OCI-LY3 (cell line): ENCODE results near the gene CAMTA1.

Experiments used
- H2AFZ ChIP-seq: fragments of 200-600, 300-600 bp; shearing (Covaris generic); 2 replicates; pipeline ENCODE4 v1.6.0; 2014; ENCODE audit warnings: antibody characterized with exemption, low read depth, low read length
- H3K27ac ChIP-seq: fragments of 200-600, 300-600 bp; sonication (generic); 2 replicates; pipeline ENCODE4 v1.5.1; 2014; ENCODE audit warnings: mild to moderate bottlenecking, low read length, moderate library complexity, mixed read lengths
- H3K27me3 ChIP-seq: fragments of 200-600, 300-600 bp; sonication (generic); 2 replicates; pipeline ENCODE4 v1.6.1; 2014; ENCODE audit warnings: low read depth, low read length, mixed read lengths
- H3K36me3 ChIP-seq: fragments of 200-600, 300-600 bp; sonication (generic); replicated peaks from 2 replicates; pipeline ENCODE3; 2014; ENCODE audit warnings: low read depth, low read length, mixed read lengths
- H3K4me1 ChIP-seq: fragments of 300-600, 200-600 bp; sonication (generic); 2 replicates; pipeline ENCODE4 v1.6.1; 2014; ENCODE audit warnings: low read length, mixed read lengths
- H3K4me2 ChIP-seq: fragments of 200-600, 300-600 bp; sonication (generic); 2 replicates; pipeline ENCODE4 v1.6.1; 2014; ENCODE audit warnings: low read length, mixed read lengths
- H3K4me3 ChIP-seq: fragments of 300-600, 200-600 bp; sonication (generic); 2 replicates; pipeline ENCODE4 v1.5.1; 2014; ENCODE audit warnings: antibody characterized with exemption, mild to moderate bottlenecking, low read length, moderate library complexity
- H3K79me2 ChIP-seq: fragments of 300-600, 200-600 bp; shearing (Covaris generic); 2 replicates; pipeline ENCODE4 v1.6.1; 2014; ENCODE audit warnings: mild to moderate bottlenecking, low read length, mixed read lengths
- H3K9ac ChIP-seq: fragments of 300-600, 200-600 bp; shearing (Covaris generic); 2 replicates; pipeline ENCODE4 v1.6.0; 2014; ENCODE audit warnings: mild to moderate bottlenecking, low read length, moderate library complexity
- H3K9me3 ChIP-seq: fragments of 200-600, 300-600 bp; shearing (Covaris generic); 2 replicates; pipeline ENCODE4 v1.6.1; 2014; ENCODE audit warnings: low read length, mixed read lengths; ENCODE audit not compliant: insufficient read depth
- H4K20me1 ChIP-seq: fragments of 200-600, 300-600 bp; sonication (generic); 2 replicates; pipeline ENCODE4 v1.6.1; 2016; ENCODE audit warnings: low read length, mixed read lengths; ENCODE audit not compliant: insufficient read depth
- CTCF ChIP-seq: fragments of 200-600, 300-600 bp; sonication (generic); IDR thresholded peaks from 2 replicates; pipeline ENCODE4 v1.5.1; 2014; ENCODE audit warnings: antibody characterized with exemption, low read length, low read depth
- EZH2phosphoT487 ChIP-seq: fragments of 200-600 bp; shearing (Covaris generic); IDR thresholded peaks from 2 replicates; pipeline ENCODE4 v1.6.1; 2018; ENCODE audit warnings: antibody characterized with exemption, mixed run types, low read depth

CAMTA1 gene

GRCh38 chr1:7373876-7374562 lies 588.8 kb downstream of the CAMTA1 start:
- Histone ChIP-seq H4K20me1 (no peaks in the 10 kb centered on the region), H3K4me2 (no peak overlapping the region), H3K79me2 (no peaks in the 10 kb centered on the region), H3K9ac (no peak overlapping the region), H3K27me3 (no peaks in the 10 kb centered on the region), H3K27ac (no peak overlapping the region), H3K4me3 (no peak overlapping the region), H2AFZ (no peak overlapping the region), H3K9me3 (no peaks in the 10 kb centered on the region), H3K4me1 (peaks cover 9% of the 10 kb centered on the region), H3K36me3 (no peaks in the 10 kb centered on the region)
- no peak for TF ChIP-seq CTCF
- TF ChIP-seq EZH2phosphoT487: no peak

- Histone ChIP-seq H3K27me3 (no peaks in the 10 kb centered on the region), H4K20me1 (no peaks in the 10 kb centered on the region), H3K79me2 (no peaks in the 10 kb centered on the region), H3K36me3 (no peaks in the 10 kb centered on the region), H3K4me2 (no peak overlapping the region), H2AFZ (no peak overlapping the region), H3K9ac (no peak overlapping the region), H3K4me3 (no peak overlapping the region), H3K4me1 (peaks cover 9% of the 10 kb centered on the region), H3K9me3 (no peaks in the 10 kb centered on the region), H3K27ac (no peak overlapping the region)
- no peak for TF ChIP-seq EZH2phosphoT487
- TF ChIP-seq CTCF: no peak
Measured at GRCh38 chr1:7374563-7375160, 589.4 kb downstream of the CAMTA1 start.

- Histone ChIP-seq H3K4me3 (no peak overlapping the region), H4K20me1 (no peaks in the 10 kb centered on the region), H3K79me2 (no peaks in the 10 kb centered on the region), H3K4me2 (no peak overlapping the region), H3K4me1 (peaks cover 9% of the 10 kb centered on the region), H3K27ac (no peak overlapping the region), H3K9me3 (no peaks in the 10 kb centered on the region), H3K27me3 (no peaks in the 10 kb centered on the region), H3K9ac (no peak overlapping the region), H2AFZ (no peak overlapping the region), H3K36me3 (no peaks in the 10 kb centered on the region)
- TF ChIP-seq CTCF (no peak), EZH2phosphoT487 (no peak)
Measured at GRCh38 chr1:7375329-7375728, 590.1 kb downstream of the CAMTA1 start.

- Histone ChIP-seq H3K27me3 (no peaks in the 10 kb centered on the region), H3K9ac (no peak overlapping the region), H4K20me1 (no peaks in the 10 kb centered on the region), H3K36me3 (no peaks in the 10 kb centered on the region), H3K79me2 (no peaks in the 10 kb centered on the region), H2AFZ (no peak overlapping the region), H3K4me1 (peaks cover 9% of the 10 kb centered on the region), H3K9me3 (no peaks in the 10 kb centered on the region), H3K27ac (no peak overlapping the region), H3K4me3 (no peak overlapping the region), H3K4me2 (no peak overlapping the region)
- TF ChIP-seq CTCF (no peak), EZH2phosphoT487 (no peak)
Measured at GRCh38 chr1:7375781-7376660, 590.8 kb downstream of the CAMTA1 start.
